Measurements from ENCODE around the gene PRMT1. TPM values are rescaled to one million over a fixed set of nuclear protein-coding genes. Genes with fewer than 3 reads are reported as not detected.

PRMT1 gene
- 287 and 305 TPM in 2 replicates for polyA plus RNA-seq (2011; rRNA removed)
- 393 and 556 TPM in 2 replicates for polyA minus RNA-seq (2011; rRNA and poly(A)+ RNA removed)

DNA sequence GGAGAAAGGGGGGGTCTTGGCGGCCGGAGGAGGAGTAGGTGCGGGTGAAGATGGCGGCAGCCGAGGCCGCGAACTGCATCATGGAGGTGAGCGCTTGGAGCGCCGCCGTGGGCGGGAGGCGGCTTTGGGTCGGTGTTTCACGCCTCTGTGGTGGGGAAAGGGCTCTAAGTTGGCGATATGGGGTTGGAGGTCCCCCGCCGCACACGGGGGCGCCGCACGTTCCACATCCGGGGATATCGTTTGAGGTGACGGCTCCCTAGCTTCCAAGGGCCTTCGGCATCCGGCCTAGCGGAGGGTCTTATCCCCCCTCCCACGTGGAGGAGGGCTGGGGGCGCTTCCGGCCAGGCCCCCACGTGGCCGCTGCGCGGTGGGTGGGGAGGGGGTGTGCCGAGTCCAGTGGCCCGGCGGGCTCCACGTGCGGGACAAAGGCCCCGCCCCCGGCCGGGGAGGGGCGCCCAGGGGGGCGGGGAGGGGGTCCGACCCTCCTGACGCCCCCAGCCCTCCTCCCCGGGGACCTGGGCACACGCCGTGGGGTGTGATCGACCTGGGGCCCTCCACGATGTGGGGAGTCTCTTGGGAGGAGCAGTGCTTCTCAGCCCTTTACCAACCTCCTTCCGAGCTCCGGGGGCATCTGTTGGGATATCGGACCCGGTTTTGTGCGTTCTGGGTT lies at the start of gene PRMT1:
PRMT1 (plus strand) TSS at position 41 of the 670 bp plus-strand sequence; CDS start at position 51, 10 bp downstream.
- Histone ChIP-seq H3K27me3 (ENCODE audit: control insufficient read depth, insufficient read depth, low read length) (no peaks in the 10 kb centered on the region), H3K27ac (ENCODE audit: low read depth, low read length) (peak within 1 kb of the TSS; percentile 94), H3K4me3 (ENCODE audit: low read depth, low read length) (peak within 1 kb of the TSS; percentile 98), H3K9me3 (ENCODE audit: control insufficient read depth, insufficient read depth, low read length) (peaks cover 4% of the 10 kb centered on the region; the same call in 1 of the 2 replicates)
- POLR2A ChIA-PET, result interaction anchor here (1.0 to 2.8 kb wide), 6 partner anchors 12 to 200 kb away, joined by 3 to 18 read pairs (median 8); partner anchors contain the start of genes ADM5, AKT1S1, CPT1C and PRR12
- TF ChIP-seq CTCF (IDR thresholded peaks at IDR 0.05; ENCODE audit: low read depth, low read length), result no peak
- DNase-seq (ENCODE audit: low read depth, low spot score), result no peak
- CTCF ChIA-PET, result interaction anchor here (1.2 to 1.8 kb wide), 2 partner anchors 13 to 131 kb away, joined by 4 read pairs; no protein-coding TSS in a partner anchor

- CTCF ChIA-PET, result interaction anchor here (0.5 kb wide), 1 partner anchor 1282 kb away, joined by 4 read pairs; no protein-coding TSS in a partner anchor
Measured at GRCh38 chr19:49629659-49630058, 47.4 kb upstream of the PRMT1 start.

DNA sequence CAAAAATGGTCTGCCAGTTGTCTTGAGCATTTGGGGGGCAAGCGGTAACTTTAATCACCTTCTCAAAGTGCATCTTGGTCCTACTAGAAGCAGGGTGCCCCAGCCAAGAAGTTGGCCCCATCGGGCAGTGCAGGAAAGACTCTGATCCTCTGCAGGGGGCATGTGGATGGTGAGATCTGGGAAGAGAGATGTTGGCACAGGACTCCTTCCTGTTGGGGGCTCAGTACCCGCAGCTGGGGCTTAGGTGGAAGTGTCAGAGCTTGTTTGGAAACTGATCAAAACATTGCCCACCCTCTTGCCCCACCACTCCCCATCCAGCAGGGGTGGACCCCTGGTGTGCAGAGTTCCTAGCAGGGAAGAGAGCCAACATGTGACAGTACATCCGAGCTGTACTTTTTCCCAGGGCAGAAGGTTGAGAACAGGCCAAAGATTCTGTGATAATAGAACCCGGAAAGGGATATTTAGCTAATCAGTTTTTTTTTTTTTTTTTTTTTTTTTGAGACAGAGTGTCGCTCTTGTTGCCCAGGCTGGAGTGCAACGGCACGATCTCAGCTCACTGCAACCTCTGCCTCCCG lies 46.0 kb upstream of the PRMT1 start:
- H3K4me3 ChIP-seq (ENCODE audit: low read depth, low read length), result no peak overlapping the region
- DNase-seq (ENCODE audit: low read depth, low spot score), result no peak
- POLR2A ChIA-PET, result interaction anchor here (0.6 to 1.2 kb wide), 3 partner anchors 11 to 777 kb away, joined by 5 to 9 read pairs (median 5); partner anchors contain the start of gene SCAF1
- H3K27me3 ChIP-seq (ENCODE audit: control insufficient read depth, insufficient read depth, low read length), result no peaks in the 10 kb centered on the region
- H3K9me3 ChIP-seq (ENCODE audit: control insufficient read depth, insufficient read depth, low read length), result no peaks in the 10 kb centered on the region
- H3K27ac ChIP-seq (ENCODE audit: low read depth, low read length), result no peak overlapping the region
- no peak for TF ChIP-seq CTCF (IDR thresholded peaks at IDR 0.05; ENCODE audit: low read depth, low read length)
- CTCF ChIA-PET, result no interaction called here

More at GRCh38 chr19:49629659-49630058, 47.4 kb upstream of the PRMT1 start:
- DNase-seq (ENCODE audit: low read depth, low spot score), result no peak
- no peaks in the 10 kb centered on the region for H3K27me3 ChIP-seq (ENCODE audit: control insufficient read depth, insufficient read depth, low read length)
- POLR2A ChIA-PET, result interaction anchor here (1.2 kb wide), 1 partner anchor 11 kb away, joined by 16 read pairs; the partner anchor contains the start of gene RRAS
- no peaks in the 10 kb centered on the region; the same call in 1 of the 2 replicates for H3K9me3 ChIP-seq (ENCODE audit: control insufficient read depth, insufficient read depth, low read length)
- no peak for TF ChIP-seq CTCF (IDR thresholded peaks at IDR 0.05; ENCODE audit: low read depth, low read length)
- H3K27ac ChIP-seq (ENCODE audit: low read depth, low read length), result no peak overlapping the region
- H3K4me3 ChIP-seq (ENCODE audit: low read depth, low read length), result no peak overlapping the region

GRCh38 chr19:49631610-49632192 lies 45.4 kb upstream of the PRMT1 start:
- Histone ChIP-seq H3K27ac (ENCODE audit: low read depth, low read length) (no peak overlapping the region), H3K9me3 (ENCODE audit: control insufficient read depth, insufficient read depth, low read length) (no peaks in the 10 kb centered on the region), H3K27me3 (ENCODE audit: control insufficient read depth, insufficient read depth, low read length) (no peaks in the 10 kb centered on the region), H3K4me3 (ENCODE audit: low read depth, low read length) (no peak overlapping the region)
- DNase-seq (ENCODE audit: low read depth, low spot score), result no peak
- CTCF ChIA-PET, result no interaction called here
- TF ChIP-seq CTCF (IDR thresholded peaks at IDR 0.05; ENCODE audit: low read depth, low read length), result no peak
- POLR2A ChIA-PET, result interaction anchor here (0.6 to 1.2 kb wide), 2 partner anchors 10 to 777 kb away, joined by 5 to 9 read pairs; partner anchors contain the start of gene SCAF1
